GM18526 (cell line): Measurements from ENCODE around the gene FIGN.

Experiments used
- POLR2A ChIP-seq: IDR thresholded peaks from 3 replicates; pipeline ENCODE4 v1.6.1; 2011; ENCODE audit not compliant: insufficient read length; ENCODE audit errors: extremely low read depth

Gene FIGN

DNA sequence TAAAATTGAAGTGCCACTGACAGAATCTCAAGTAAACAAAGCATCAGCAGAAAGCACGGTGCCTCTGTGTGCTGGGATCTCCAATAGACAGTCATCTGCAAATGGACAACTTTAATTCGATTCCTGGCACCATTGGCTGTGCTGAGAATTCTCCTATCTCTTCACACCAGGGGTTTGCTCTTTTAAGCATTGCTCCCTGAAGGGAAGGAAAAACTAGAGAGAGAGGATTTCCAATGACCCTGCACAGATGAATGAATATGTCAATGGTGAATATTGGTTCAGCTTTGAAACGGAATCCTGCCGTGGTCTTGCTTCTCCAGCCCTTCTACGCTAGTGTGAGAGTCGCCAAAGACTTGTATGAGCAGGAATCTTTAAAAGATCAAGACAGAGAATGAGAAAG is 97.9 kb downstream of the FIGN start:
- no peak for TF ChIP-seq POLR2A

DNA sequence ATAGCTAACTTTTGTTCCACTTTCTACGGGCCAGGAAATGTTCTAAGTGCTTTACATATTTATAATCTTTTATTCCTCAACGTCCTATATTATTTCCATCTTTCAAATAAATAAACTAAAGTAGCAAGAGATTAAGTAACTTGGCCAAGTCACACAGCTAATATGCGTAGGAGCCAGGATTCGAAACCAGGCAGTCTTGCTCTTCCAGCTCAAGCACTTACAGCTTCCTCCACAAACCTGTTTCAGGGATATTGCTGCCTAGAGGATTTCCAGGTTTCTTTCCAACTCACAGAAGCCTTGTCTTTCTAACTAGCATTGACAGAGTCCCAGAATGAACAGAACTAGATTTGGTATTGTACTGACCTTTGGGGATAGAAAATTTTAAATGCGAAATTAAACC is 102.5 kb downstream of the FIGN start:
- no peak for TF ChIP-seq POLR2A

DNA sequence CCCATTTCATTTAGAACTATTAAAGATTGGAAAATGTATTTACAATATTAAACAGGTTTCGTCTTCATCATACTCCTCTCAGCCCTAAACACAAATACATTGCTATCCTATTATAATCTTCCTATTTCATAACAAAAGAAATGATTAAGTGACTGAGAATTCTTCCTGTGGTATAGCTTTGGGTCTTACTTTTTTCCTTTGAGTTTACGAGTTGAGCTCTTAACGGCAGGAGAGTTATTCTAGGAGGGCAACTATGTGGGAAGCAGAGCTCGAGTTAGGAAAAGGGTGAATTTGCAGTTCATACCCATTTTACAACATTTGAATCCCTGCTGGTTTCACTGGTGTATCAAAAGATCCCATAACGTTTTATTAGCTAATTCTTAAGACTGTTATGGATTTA is 105.0 kb downstream of the FIGN start:
- TF ChIP-seq POLR2A = no peak

DNA sequence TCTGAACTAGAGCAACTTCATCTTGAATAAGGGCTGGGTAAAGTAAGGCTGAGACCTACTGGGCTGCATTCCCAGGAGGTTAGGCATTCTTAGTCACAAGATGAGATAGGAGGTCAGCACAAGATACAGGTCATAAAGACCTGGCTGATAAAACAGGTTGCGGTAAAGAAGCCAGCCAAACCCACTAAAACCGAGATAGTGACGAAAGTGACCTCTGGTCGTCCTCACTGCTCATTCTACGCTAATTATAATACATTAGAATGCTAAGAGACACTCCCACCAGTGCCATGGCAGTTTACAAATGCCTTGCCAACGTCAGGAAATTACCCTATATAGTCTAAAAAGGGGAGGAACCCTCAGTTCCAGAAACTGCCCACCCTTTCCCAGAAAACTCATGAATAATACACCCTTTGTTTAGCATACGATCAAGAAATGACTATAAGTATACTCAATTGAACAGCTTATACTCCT is 109.1 kb downstream of the FIGN start:
- no peak for TF ChIP-seq POLR2A

DNA sequence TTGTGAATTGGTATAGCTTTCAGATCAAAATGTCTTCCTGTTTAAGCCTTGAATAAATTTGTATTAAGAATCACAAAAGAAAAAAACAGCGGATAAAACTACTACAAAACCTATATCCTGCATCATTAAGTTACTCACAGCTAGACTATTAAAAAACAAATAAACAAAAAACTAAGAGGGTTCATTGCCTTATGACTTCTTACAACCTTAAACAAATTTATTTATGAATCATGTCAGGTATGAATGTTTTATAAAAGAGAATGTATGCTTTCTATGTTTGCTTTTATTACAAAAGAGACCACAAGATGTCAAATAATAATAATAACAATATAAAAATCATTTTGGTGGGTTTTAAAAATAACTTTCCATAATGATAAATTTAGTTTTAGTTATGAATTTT is 109.6 kb downstream of the FIGN start:
- TF ChIP-seq POLR2A = no peak

DNA sequence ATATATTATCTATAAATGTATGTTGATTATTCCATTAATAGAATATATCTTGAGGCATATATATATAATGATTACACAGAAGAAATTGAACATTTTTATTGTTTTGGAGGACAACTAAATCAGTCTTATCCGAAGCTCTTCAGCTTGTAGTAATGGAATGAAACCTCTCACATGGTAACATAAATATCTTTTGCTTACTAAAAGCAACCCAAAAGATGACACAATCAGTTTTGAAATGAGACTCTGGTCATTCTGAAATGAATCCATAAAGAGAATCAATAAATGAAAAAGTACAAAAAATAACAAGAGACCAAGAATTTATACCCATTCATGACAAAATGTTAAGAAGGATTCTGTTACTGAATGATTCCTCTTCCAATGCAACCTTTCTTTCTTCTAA is 110.2 kb downstream of the FIGN start:
- TF ChIP-seq POLR2A = no peak

DNA sequence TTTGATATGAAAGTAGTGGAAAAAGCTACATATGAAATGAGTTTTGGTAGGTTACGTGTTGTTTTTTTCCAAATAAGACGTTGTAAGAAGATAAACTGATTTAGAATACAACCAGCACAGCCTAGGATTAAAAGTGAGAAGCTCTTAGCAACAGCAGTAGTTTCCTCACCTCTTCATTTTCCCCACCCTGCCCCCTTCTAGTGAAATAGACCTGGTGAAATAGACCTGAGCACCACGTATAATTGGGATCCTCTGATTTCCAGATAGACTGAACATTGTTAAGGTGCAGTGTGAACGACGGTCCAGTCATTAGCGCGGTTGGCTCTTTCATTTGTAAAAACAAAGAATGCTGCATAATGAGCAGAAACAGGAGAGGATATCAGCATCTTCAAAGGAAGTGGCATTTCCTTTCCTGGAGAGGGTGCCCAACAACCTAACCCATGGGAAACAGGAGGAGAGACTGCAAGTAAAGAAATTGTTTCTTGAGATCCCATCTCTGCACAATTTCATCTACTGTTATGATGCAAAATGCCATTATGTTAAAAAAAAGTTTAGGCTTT is 114.3 kb downstream of the FIGN start:
- TF ChIP-seq POLR2A = no peak

DNA sequence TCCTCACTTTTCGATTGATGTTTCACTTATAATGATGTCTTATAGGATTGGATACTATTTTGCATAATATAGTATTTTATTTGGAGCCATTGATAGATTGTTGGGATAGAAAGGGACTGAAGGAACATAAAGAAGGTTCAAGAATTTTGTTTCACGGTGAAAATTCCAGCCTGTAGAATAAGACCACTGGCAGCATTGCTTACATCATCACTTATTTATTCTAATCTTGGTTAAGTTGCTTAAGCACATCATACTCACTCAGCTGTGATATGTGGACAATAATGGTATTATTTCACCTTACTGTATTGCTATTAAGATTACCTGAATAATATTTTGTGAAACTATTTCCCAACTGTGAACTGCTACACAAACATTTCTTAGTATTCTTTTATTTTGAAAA is 118.3 kb downstream of the FIGN start:
- no peak for TF ChIP-seq POLR2A

DNA sequence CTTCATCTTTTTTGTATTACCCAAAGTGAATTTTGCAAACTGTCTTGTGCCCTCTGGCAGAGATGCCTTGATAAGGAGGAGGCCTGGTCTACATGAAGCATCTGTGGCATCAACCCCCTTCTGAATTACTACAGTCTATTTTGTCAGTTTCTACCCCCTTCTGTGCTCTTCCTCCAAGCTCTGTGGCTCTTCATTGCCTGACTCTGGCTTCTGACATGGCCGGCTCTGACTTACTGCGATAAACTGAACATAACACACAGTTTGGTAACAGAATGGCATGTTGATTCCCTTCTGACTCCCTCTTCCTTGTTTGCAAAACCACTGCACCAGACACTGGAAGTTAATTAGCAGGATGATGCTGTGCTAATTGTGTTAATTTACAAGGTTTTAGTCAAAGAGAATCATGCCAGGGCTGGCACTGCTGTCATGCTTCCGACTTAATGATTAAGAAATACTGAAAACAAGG is 122.5 kb downstream of the FIGN start:
- no peak for TF ChIP-seq POLR2A

DNA sequence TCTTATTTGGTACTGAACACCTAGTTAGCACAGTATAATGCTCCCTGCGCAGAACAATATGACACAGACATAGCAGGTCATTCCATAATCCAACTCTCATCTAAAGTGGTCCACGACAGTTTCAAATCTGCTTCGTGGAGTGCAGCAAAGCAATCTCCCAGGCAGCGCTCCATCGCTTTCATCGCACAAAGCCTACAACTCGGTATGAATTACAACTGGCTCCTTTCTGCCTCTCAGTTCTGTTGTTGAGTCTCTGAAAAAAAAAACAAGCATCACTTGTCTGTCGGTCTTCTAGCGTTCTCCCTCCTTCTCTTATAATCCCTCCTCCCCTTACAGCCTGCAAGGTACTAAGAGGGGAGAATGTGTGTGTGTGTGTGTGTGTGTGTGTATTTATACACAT is 123.5 kb downstream of the FIGN start:
- TF ChIP-seq POLR2A = no peak

DNA sequence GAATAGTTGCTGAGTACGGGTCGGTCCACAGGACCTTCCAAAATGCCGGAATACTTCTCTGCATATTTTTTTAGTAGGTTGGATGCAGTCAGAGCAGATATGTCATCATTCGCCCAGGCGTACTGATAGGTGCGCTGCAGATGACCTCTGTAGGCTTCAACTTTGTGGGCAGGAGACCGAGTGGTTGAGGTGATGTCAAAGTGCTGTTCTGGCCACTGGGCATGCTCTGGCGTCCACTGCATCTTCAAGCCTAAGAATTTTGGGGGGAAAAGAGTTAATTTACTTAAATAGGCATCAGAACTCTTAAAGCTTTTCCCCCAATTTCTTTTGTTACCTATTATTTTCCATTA is 124.3 kb downstream of the FIGN start:
- no peak for TF ChIP-seq POLR2A

DNA sequence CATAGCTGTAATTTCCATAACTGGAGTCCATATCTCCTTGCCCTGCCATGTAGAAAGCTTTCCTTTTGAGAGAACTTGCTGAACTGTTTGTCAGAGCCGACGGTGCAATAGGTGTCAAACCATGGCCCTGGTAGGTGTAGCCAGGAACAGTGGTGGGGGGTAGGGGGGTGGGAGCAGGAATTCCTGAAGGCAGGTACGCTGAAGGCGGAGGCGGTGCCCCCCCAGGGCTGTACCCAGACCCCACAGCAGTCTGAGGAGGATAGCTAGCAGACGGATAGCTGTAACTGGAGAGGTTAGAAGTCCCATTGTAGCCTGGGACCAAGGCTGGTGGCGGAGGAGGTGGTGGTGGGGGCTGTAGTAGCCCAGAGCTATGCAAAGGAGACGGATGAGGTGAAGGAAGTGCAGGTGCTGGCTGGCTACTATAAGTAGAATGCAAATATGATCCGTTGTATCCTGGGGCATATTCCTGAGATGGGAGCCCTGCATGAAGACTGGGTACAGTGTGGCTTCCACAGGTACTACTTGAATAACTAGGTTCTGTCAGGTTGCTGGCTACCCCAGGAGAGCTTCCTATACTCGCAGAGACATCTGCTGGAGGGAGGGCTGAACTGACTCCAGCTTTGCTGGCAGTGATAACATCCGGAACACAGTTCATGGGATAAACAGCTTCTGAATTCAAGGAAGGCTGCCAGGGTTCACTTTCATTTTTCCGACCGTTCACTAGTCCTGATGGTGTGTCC is 124.8 kb downstream of the FIGN start:
- TF ChIP-seq POLR2A = no peak

DNA sequence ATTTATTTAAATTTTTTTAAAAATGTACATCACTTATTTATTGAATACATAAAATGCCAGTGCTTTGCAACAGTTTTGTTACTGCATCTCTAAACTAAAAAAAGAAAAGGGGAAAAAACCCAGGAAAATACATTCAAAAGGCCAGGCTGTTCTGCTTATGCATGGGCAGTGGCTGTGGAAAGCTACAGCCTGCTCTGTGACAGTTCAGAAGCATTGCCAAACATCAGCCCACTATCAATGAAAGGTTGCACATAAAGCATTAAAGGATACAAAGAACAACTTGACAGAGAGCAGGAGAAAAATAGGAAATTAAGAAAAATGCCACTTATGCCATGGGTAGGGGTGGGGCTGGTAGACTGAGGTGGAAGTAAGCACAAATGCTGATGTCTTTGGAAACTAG is 128.2 kb downstream of the FIGN start:
- TF ChIP-seq POLR2A = no peak

DNA sequence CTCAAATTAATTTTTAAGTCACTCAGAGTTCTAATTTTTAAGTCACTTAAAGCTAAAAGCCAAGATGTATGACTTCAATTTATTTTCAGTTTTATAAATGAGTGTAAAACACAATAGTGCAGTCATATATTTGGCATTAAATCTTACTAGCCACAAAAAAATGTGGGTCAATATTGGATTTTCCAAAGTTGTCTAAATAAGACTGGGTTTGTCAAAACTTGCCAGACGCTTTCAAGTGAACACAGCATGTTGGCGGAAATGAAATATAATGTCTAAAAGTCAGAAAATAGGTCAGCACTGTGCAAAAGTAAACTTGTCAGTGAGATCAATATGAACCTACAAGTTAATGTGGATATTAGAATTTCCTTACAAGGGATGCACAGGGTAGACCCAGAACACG is 128.9 kb downstream of the FIGN start:
- TF ChIP-seq POLR2A = no peak

DNA sequence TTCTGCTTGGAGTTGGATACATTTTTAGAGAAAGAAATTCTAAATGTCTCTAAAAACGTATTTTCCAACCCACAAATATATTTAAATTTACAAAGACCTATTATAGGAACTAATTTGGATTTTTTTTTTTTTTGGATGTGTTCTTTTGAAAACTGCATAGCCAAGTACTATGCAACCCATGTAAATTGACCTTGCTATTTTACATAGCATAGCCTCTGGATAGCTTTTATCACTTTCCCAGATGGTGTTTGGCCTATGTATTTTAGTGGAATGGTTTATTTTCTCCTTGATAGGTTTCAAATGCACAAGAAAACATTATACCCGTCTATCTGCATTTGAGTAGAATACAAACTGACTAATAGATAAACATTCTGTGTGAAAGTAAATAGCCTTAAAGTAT is 130.0 kb downstream of the FIGN start:
- TF ChIP-seq POLR2A = no peak

DNA sequence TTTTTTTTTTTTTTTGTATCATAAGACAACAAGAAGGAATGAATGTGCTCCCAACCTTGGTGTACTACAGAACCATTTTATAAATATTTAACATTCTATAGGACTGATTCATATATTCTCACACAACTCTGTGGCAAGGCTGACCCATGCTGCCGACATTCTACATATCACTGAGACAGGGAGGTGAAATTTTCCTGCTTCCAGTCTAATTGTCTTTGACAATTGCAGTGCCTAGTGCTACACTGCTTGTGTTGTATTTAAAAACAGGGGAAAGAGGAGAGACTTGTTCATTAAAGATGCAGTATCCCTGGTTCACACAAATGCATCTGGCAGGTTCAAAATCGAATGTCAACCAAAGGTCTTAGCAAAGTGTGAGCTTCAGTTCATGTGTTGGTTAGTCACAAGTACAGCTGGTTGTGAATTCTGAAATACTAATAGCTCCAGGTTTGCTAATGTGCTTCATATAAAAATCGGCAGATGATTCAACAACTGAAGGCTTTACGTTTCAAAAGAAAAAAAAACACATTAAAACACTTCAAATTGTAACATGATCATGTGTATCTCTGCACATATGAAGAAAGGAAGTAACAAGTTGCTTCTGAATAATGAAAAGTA is 130.8 kb downstream of the FIGN start:
- no peak for TF ChIP-seq POLR2A

DNA sequence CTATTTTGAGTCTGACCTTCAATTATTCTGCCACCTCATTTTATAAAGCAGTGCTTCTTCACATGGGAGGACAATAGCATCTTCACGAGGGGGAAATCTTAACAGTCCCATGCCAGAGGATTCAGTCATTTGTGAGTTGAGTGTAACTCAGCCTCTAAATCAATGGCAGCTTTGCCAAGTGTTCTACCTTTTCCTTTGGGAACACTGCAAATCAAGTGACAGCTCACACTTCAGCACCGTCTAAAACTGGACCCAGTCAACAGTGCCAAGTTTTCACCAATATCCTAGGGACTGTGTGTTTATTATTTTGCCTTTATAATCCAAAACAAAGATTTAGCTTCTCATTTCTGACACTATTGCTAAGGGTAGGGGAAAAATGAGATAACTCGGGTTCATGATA is 133.6 kb downstream of the FIGN start:
- no peak for TF ChIP-seq POLR2A

DNA sequence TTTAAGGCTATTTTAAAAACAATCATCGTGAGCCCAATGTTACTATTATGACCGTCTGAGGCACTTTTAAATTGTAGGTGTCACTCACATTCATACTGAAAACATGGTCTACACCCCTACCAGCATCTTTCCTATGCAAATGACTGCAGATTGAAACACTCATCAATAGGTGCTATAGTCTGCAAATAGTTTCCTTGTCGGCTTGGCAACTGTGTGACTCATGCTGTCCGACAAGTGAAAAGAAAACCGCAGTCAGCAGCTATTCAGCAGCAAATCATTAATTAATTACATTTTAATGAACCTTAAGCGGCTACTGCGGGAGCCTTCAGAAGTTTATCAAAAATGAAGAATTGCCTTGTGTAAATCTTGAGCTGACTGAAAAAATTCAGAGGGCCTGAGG is 134.4 kb downstream of the FIGN start:
- no peak for TF ChIP-seq POLR2A
